GM23248 (cell line): ENCODE measurements around the gene PPP1R13B.

Source experiments
- EZH2 ChIP-seq: fragments of 200-600 bp; sonication (generic); IDR thresholded peaks from 2 replicates; pipeline ENCODE4 v1.6.1; 2018; ENCODE audit warnings: antibody characterized with exemption, mild to moderate bottlenecking; ENCODE audit not compliant: insufficient read depth, poor library complexity, severe bottlenecking
- EZH2phosphoT487 ChIP-seq: fragments of 200-600 bp; sonication (generic); IDR thresholded peaks from 2 replicates; pipeline ENCODE4 v1.6.1; 2018; ENCODE audit warnings: antibody characterized with exemption, moderate library complexity, mild to moderate bottlenecking, low read depth; ENCODE audit not compliant: insufficient read depth

DNA sequence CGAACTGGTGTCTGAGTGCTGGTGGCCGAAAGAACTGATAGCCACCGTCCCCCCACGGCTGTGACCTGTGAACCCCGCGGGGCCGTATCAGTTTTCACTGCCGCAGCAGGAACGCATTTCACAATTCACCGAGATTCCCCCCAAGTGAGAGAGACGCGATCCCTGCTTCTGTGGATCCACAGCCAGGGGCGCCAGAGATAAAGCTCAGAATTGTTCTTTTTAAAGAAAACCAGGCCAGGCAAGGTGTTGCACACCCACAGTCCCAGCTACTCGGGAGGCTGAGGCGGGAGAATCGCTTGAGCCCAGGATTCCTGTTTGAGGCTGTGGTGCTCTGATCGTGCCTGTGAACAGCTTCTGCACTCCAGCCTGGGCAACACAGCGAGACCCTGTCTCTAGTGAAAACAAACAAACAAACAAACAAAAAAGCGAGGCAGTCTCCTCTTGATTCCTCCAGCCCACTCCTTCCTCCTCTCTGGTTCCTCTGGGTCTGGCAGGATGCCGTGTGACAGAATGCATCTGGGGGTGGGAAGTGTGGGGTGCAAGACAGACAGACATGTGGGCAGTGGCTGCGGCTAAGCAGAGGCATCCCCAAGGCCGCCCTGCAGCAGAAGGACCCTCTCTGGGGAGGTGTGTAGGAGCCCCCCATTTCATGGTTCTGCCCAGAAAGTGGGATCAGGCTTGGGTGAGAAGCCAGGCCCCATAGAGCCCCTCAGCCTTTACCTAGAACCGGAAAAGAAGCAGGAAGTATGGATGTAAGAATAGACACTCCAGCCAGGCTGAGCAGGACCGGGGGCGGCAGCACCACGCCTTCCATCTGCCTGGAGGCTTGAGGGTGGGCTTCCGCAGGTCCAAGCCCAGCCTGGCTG lies 39.2 kb upstream of the PPP1R13B start:
- no peak for TF ChIP-seq EZH2
- TF ChIP-seq EZH2phosphoT487: no peak
